H9 (cell line): Measurements from ENCODE around the gene ST6GALNAC1. TPM values are rescaled to one million over a fixed set of nuclear protein-coding genes. Genes with fewer than 3 reads are reported as not detected.

ENCODE experiments used
- DNase-seq: peaks from one replicate; pipeline ENCODE4 v3.0.0-alpha.2; 2017
- H2AFZ ChIP-seq: one replicate; pipeline ENCODE4 v1.6.1; 2013; ENCODE audit warnings: mild to moderate bottlenecking, low read length, control low read depth, moderate library complexity
- H2AK5ac ChIP-seq: 2 replicates; pipeline ENCODE4 v1.6.1; 2013; ENCODE audit warnings: low read length, control low read depth, mixed read lengths; ENCODE audit not compliant: insufficient read length
- H2BK120ac ChIP-seq: one replicate; pipeline ENCODE4 v1.6.1; 2013; ENCODE audit warnings: low read depth, mild to moderate bottlenecking, low read length, control low read depth, inconsistent platforms; ENCODE audit not compliant: poor library complexity, severe bottlenecking
- H2BK12ac ChIP-seq: 2 replicates; pipeline ENCODE4 v1.6.1; 2013; ENCODE audit warnings: low read length, control low read depth, mixed read lengths, low read depth; ENCODE audit not compliant: insufficient read length
- H2BK15ac ChIP-seq: 2 replicates; pipeline ENCODE4 v1.6.1; 2013; ENCODE audit warnings: low read depth, low read length, control low read depth
- H2BK20ac ChIP-seq: one replicate; pipeline ENCODE4 v1.6.1; 2013; ENCODE audit warnings: low read depth, mild to moderate bottlenecking, low read length, control low read depth, inconsistent platforms; ENCODE audit not compliant: poor library complexity, severe bottlenecking
- H2BK5ac ChIP-seq: 2 replicates; pipeline ENCODE4 v1.6.1; 2013; ENCODE audit warnings: low read length, control low read depth, mixed read lengths; ENCODE audit not compliant: insufficient read length
- H3K14ac ChIP-seq: 2 replicates; pipeline ENCODE4 v1.6.1; 2013; ENCODE audit warnings: low read length, control low read depth; ENCODE audit not compliant: insufficient read depth
- H3K18ac ChIP-seq: 2 replicates; pipeline ENCODE4 v1.6.1; 2013; ENCODE audit warnings: low read depth, mild to moderate bottlenecking, mixed read lengths, low read length, control low read depth; ENCODE audit not compliant: insufficient read length
- H3K23ac ChIP-seq: 2 replicates; pipeline ENCODE4 v1.6.1; 2013; ENCODE audit warnings: low read length, control low read depth, mixed read lengths, low read depth; ENCODE audit not compliant: insufficient read length
- H3K23me2 ChIP-seq: 2 replicates; pipeline ENCODE4 v1.6.1; 2013; ENCODE audit warnings: low read depth, mild to moderate bottlenecking, mixed read lengths, low read length, control low read depth; ENCODE audit not compliant: insufficient read length, poor library complexity, severe bottlenecking
- H3K27ac ChIP-seq: 2 replicates; pipeline ENCODE4 v1.5.1; 2013; ENCODE audit warnings: low read length, control low read depth, mixed read lengths, low read depth; ENCODE audit not compliant: insufficient read length
- H3K27me3 ChIP-seq: 2 replicates; pipeline ENCODE4 v1.6.1; 2013; ENCODE audit warnings: low read length, control low read depth, inconsistent platforms; ENCODE audit not compliant: insufficient read depth
- H3K4ac ChIP-seq: 2 replicates; pipeline ENCODE4 v1.6.1; 2013; ENCODE audit warnings: low read depth, mild to moderate bottlenecking, control low read depth, inconsistent platforms, low read length, moderate library complexity
- H3K4me1 ChIP-seq: 2 replicates; pipeline ENCODE4 v1.6.1; 2013; ENCODE audit warnings: low read length, control low read depth, inconsistent platforms; ENCODE audit not compliant: insufficient read depth
- H3K4me2 ChIP-seq: 2 replicates; pipeline ENCODE4 v1.6.1; 2013; ENCODE audit warnings: low read length, control low read depth, mixed read lengths; ENCODE audit not compliant: insufficient read length, insufficient read depth
- H3K56ac ChIP-seq: 2 replicates; pipeline ENCODE4 v1.6.1; 2013; ENCODE audit warnings: low read depth, mild to moderate bottlenecking, mixed read lengths, low read length, control low read depth; ENCODE audit not compliant: insufficient read length
- H3K79me1 ChIP-seq: 2 replicates; pipeline ENCODE4 v1.6.1; 2013; ENCODE audit warnings: low read depth, mild to moderate bottlenecking, moderate library complexity, low read length, control low read depth, inconsistent platforms; ENCODE audit not compliant: insufficient read depth, poor library complexity, severe bottlenecking
- H3K79me2 ChIP-seq: 2 replicates; pipeline ENCODE4 v1.6.1; 2013; ENCODE audit warnings: low read length, control low read depth, inconsistent platforms; ENCODE audit not compliant: insufficient read depth
- H3K9ac ChIP-seq: 2 replicates; pipeline ENCODE4 v1.6.1; 2013; ENCODE audit warnings: low read length, control low read depth, mixed read lengths; ENCODE audit not compliant: insufficient read length; ENCODE audit errors: extremely low read depth
- H3K9me3 ChIP-seq: one replicate; pipeline ENCODE4 v1.6.1; 2013; ENCODE audit warnings: low read depth, low read length, inconsistent platforms; ENCODE audit not compliant: control insufficient read depth
- H3T11ph ChIP-seq: one replicate; pipeline ENCODE4 v1.6.1; 2013; ENCODE audit warnings: mild to moderate bottlenecking, low read length, control low read depth, inconsistent platforms
- H4K20me1 ChIP-seq: one replicate; pipeline ENCODE4 v1.6.1; 2013; ENCODE audit not compliant: control insufficient read depth, insufficient read length, insufficient read depth
- H4K5ac ChIP-seq: 2 replicates; pipeline ENCODE4 v1.6.1; 2013; ENCODE audit warnings: low read depth, mild to moderate bottlenecking, mixed read lengths, low read length, control low read depth; ENCODE audit not compliant: insufficient read length
- H4K8ac ChIP-seq: replicated peaks from 2 replicates; pipeline ENCODE4 v1.6.1; 2013; ENCODE audit warnings: low read length, control low read depth, mixed read lengths, low read depth; ENCODE audit not compliant: insufficient read length
- H4K91ac ChIP-seq: 2 replicates; pipeline ENCODE4 v1.6.1; 2013; ENCODE audit warnings: low read depth, mild to moderate bottlenecking, moderate library complexity, mixed read lengths, low read length, control low read depth; ENCODE audit not compliant: insufficient read length
- H3K27ac Mint-ChIP-seq, 3 experiments: 2 replicates in 2 of 3; 3 replicates in 1 of 3; pipeline ENCODE4 v1.8.0; 2020 to 2021; ENCODE audit warnings: mixed read lengths in 3 of 3, mild to moderate bottlenecking in 1 of 3, moderate library complexity in 1 of 3
- H3K27me3 Mint-ChIP-seq: 2 replicates; pipeline ENCODE4 v1.8.0; 2021; ENCODE audit warnings: low read depth, mild to moderate bottlenecking, moderate library complexity, mixed read lengths
- H3K36me3 Mint-ChIP-seq, 3 experiments: 2 replicates in 2 of 3; 3 replicates in 1 of 3; pipeline ENCODE4 v1.8.0; 2020 to 2021; ENCODE audit warnings: low read depth in 3 of 3, mixed read lengths in 3 of 3; ENCODE audit not compliant: insufficient read depth in 1 of 3
- H3K4me1 Mint-ChIP-seq, 2 experiments: 2 replicates each; pipeline ENCODE4 v1.8.0; 2020; ENCODE audit warnings: mixed read lengths in 2 of 2
- H3K4me3 Mint-ChIP-seq, 2 experiments: 2 replicates in 1 of 2; 3 replicates in 1 of 2; pipeline ENCODE4 v1.8.0; 2020 to 2021; ENCODE audit warnings: mild to moderate bottlenecking in 2 of 2, mixed read lengths in 2 of 2, moderate library complexity in 1 of 2
- H3K9me3 Mint-ChIP-seq, 2 experiments: 2 replicates in 1 of 2; 3 replicates in 1 of 2; pipeline ENCODE4 v1.8.0; 2020; ENCODE audit warnings: mild to moderate bottlenecking in 2 of 2, mixed read lengths in 2 of 2, moderate library complexity in 1 of 2
- CTCF ChIP-seq: fragments of 200-600 bp; sonication (generic); conservative IDR thresholded peaks from 3 replicates; pipeline ENCODE4 v1.8.0; 2021; ENCODE audit warnings: antibody characterized with exemption, mild to moderate bottlenecking
- WGBS: extraction: QIAGEN DNeasy Blood & Tissue Kit; methylation state at CpG from one replicate; pipeline ENCODE4 v1.1.7; 2013; ENCODE audit warnings: missing lambda C conversion rate, low lambda C conversion rate, mixed read lengths; ENCODE audit not compliant: insufficient read length; ENCODE audit errors: extremely low coverage; 5-methylcytosine and 5-hydroxymethylcytosine counted together
- total RNA-seq: library from RNA; stranded (reverse); gene quantifications from 2 replicates; pipeline ENCODE4 v1.2.1, GENCODE V29; 2021

ST6GALNAC1 gene
- total RNA-seq, 1 experiment from 2014 or later, result not detected

GRCh38 chr17:76657505-76658241, 14.1 kb upstream of the ST6GALNAC1 start:
- peaks cover 0 to under 1% of the 10 kb centered on the region in 2 experiments; a peak in 1 of 5 replicates for H3K9me3 Mint-ChIP-seq
- Histone ChIP-seq H3K79me1 (no peaks in the 10 kb centered on the region), H4K8ac (no peak overlapping the region), H3K18ac (no peak overlapping the region), H2BK12ac (no peak overlapping the region), H3K4me2 (no peak overlapping the region), H3K9me3 (no peaks in the 10 kb centered on the region), H3K27me3 (no peaks in the 10 kb centered on the region), H4K5ac (no peak overlapping the region), H3K14ac (no peak overlapping the region), H3K23ac (no peak overlapping the region), H3K4me1 (no peaks in the 10 kb centered on the region), H2AFZ (no peak overlapping the region), H3K56ac (no peak overlapping the region), H3K9ac (no peak overlapping the region), H4K91ac (no peak overlapping the region), H2BK5ac (no peak overlapping the region), H3T11ph (no peak overlapping the region), H3K79me2 (no peaks in the 10 kb centered on the region), H4K20me1 (no peaks in the 10 kb centered on the region), H2BK120ac (no peak overlapping the region), H3K4ac (no peak overlapping the region), H2AK5ac (no peak overlapping the region), H3K23me2 (no peaks in the 10 kb centered on the region), H3K27ac (no peak overlapping the region), H2BK20ac (no peak overlapping the region), H2BK15ac (no peak overlapping the region)
- no CpG with 5 or more reads among the region's 8 CpGs for WGBS
- no peak overlapping the region for H3K4me3 Mint-ChIP-seq
- H3K27me3 Mint-ChIP-seq, result no peaks in the 10 kb centered on the region; the same call in 1 of the 2 replicates
- no peak for DNase-seq
- no peak for TF ChIP-seq CTCF
- no peaks in the 10 kb centered on the region for H3K36me3 Mint-ChIP-seq
- peaks cover 9% of the 10 kb centered on the region in 2 experiments for H3K4me1 Mint-ChIP-seq
- H3K27ac Mint-ChIP-seq, result peak overlapping the region in 1 of 3 experiments; percentile 63; a peak in 1 of 7 replicates
